Tibial artery (tissue), 4 donors: Measurements from ENCODE around the gene KRT84.

Experiments used
- DNase-seq, 2 donors: peaks; one replicate each; pipeline ENCODE4 v3.0.0-alpha.2; 2019
- H3K27ac ChIP-seq, 2 donors: fragments of 200-600 bp; sonication (generic) in 1 of 2; 1 replicate in 1 of 2; 2 replicates in 1 of 2; pipeline ENCODE4 v1.5.1; 2018 to 2019; ENCODE audit warnings: mild to moderate bottlenecking in 1 of 2
- H3K27me3 ChIP-seq, 2 donors: fragments of 200-600 bp; sonication (generic) in 1 of 2; one replicate each; pipeline versions ENCODE4 v1.5.1 to v1.6.0; 2016 to 2019
- H3K36me3 ChIP-seq, 3 donors: fragments of 200-600 bp; sonication (generic) in 2 of 3; one replicate each; pipeline ENCODE4 v1.5.1; 2016 to 2019; ENCODE audit warnings: mild to moderate bottlenecking in 2 of 3
- H3K4me1 ChIP-seq, 4 donors: fragments of 200-600 bp; sonication (generic) in 2 of 4; 1 replicate in 3 of 4; 2 replicates in 1 of 4; pipeline ENCODE4 v1.5.1; 2016 to 2019
- H3K4me3 ChIP-seq, 2 donors: fragments of 200-600 bp; sonication (generic) in 1 of 2; 1 replicate in 1 of 2; 2 replicates in 1 of 2; pipeline ENCODE4 v1.5.1; 2018 to 2019; ENCODE audit warnings: mild to moderate bottlenecking in 2 of 2
- H3K9me3 ChIP-seq, 3 donors: fragments of 200-600 bp; sonication (generic) in 1 of 3; one replicate each; pipeline ENCODE4 v1.5.1; 2016 to 2019
- intact Hi-C: fragments of 100-400 bp; cut with DNase I; formaldehyde crosslinking; loops from one replicate; pipeline ENCODE4 v1.15.0; 2023; ENCODE audit warnings: low total_unique reads
- TF ChIP-seq, protein P1 (sequence below), 2 experiments: fragments of 200-600 bp in 1 of 2; fragments of 450-650 bp in 1 of 2; IDR thresholded peaks; one replicate each; pipeline ENCODE4 v1.5.1; 2017 to 2019; ENCODE audit warnings: antibody characterized with exemption in 2 of 2, mild to moderate bottlenecking in 1 of 2, moderate library complexity in 1 of 2

KRT84 gene

DNA sequence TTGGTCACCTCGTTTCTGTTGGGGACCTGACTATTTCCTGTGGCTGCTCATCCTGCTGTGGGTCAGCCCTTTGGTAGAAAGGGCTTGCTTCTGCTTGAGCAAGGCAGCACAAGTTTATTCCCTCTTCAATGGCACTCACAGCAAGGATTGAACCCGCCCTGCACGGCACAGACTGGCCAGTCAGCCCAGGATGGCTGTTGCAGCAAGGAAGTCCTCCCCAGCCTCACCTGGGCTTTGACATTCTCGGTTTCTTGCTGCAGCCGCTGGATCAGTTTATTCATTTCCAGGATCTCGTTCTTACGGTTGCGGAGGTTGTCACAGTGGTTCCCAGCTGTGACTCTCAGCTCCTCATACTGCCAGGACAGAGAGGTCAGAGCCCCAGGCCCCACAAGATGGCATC is 11.2 kb upstream of the KRT84 start:
- Histone ChIP-seq H3K4me3 (no peak overlapping the region), H3K27ac (no peak overlapping the region), H3K27me3 (peaks cover 0 to 26% of the 10 kb centered on the region in 2 donors), H3K4me1 (peaks cover 0 to 10% (median 1%) of the 10 kb centered on the region in 4 donors), H3K36me3 (no peaks in the 10 kb centered on the region), H3K9me3 (no peaks in the 10 kb centered on the region)
- intact Hi-C loops = loop anchor here (5.0 kb wide), 1 partner anchor 466 kb away; no protein-coding TSS in a partner anchor
- TF ChIP-seq, protein P1, sequence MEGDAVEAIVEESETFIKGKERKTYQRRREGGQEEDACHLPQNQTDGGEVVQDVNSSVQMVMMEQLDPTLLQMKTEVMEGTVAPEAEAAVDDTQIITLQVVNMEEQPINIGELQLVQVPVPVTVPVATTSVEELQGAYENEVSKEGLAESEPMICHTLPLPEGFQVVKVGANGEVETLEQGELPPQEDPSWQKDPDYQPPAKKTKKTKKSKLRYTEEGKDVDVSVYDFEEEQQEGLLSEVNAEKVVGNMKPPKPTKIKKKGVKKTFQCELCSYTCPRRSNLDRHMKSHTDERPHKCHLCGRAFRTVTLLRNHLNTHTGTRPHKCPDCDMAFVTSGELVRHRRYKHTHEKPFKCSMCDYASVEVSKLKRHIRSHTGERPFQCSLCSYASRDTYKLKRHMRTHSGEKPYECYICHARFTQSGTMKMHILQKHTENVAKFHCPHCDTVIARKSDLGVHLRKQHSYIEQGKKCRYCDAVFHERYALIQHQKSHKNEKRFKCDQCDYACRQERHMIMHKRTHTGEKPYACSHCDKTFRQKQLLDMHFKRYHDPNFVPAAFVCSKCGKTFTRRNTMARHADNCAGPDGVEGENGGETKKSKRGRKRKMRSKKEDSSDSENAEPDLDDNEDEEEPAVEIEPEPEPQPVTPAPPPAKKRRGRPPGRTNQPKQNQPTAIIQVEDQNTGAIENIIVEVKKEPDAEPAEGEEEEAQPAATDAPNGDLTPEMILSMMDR (IDR thresholded peaks at IDR 0.05) = no peak
- no peak for DNase-seq

DNA sequence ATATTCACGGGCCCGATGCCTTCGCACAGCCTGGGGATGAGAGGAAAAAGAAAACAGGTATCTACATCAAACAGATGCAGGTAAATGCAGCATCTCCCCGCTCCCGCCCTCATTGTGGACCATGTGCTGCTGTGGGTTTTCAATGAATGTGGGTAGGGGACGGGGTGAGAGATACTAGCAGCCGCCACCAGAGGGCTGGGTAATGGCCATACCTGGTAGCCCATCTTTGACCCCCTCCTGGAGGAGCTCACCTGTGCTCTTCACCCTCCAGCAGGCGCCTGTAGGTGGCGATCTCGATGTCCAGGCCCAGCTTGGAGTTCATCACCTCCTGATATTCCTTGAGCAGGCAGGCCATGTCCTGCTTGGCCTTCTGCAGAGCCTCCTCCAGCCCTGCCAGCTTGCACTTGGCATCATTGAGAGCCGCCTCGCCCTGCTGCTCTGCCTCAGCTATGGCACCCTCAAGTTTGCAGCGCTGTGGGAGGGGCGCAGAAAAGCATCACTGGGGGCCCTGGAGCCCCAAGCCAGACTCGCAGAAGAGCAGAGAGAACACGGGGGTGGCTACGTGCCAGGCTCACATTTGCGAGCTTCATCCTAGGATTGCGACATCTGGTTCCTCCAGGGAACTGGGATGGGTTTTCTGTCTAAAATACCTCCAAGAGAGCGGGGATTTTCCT is 10.4 kb upstream of the KRT84 start:
- Histone ChIP-seq H3K27ac (no peak overlapping the region), H3K4me1 (peaks cover 0 to 17% (median 5%) of the 10 kb centered on the region in 4 donors), H3K36me3 (no peaks in the 10 kb centered on the region), H3K27me3 (peaks cover 0 to 24% of the 10 kb centered on the region in 2 donors), H3K9me3 (no peaks in the 10 kb centered on the region), H3K4me3 (no peak overlapping the region)
- intact Hi-C loops = loop anchor here (5.0 kb wide), 1 partner anchor 466 kb away; no protein-coding TSS in a partner anchor
- TF ChIP-seq, protein P1 (IDR thresholded peaks at IDR 0.05) = no peak
- no peak for DNase-seq

DNA sequence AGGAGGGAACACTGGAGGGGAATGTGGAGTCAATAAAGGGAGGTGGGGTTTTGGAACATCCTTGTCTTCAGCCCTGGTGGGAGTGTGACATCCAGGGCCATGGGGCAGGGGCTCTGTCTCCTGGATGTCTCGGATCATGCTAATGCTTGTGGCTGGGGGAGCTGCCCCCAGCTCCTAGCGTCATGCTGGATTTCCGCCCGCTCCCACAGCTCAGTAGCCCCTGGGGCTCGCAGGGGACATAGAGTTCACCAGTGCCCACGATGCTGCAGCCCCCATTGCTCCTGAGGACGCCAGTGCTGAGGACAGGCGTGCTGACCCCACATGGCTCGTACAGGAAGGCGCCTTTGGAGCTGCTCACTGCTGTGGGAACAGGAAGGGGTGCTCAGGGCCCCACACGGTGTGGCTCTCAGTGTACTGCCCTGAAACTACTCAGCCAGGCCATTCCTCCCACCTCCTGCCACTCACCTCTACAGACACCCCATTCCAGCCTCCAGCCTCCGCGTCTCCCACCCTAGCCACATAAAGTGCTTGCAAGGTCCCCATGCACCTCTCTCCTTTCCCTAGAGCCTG is 9.5 kb upstream of the KRT84 start:
- TF ChIP-seq, protein P1 (IDR thresholded peaks at IDR 0.05) = no peak
- no peaks in the 10 kb centered on the region for H3K36me3 ChIP-seq
- peaks cover 0 to 17% (median 7%) of the 10 kb centered on the region in 4 donors for H3K4me1 ChIP-seq
- DNase-seq = no peak
- H3K4me3 ChIP-seq = no peak overlapping the region
- no peaks in the 10 kb centered on the region for H3K9me3 ChIP-seq
- peaks cover 0 to 14% of the 10 kb centered on the region in 2 donors for H3K27me3 ChIP-seq
- H3K27ac ChIP-seq = no peak overlapping the region
- intact Hi-C loops = loop anchor here (5.0 kb wide), 1 partner anchor 467 kb away; no protein-coding TSS in a partner anchor

DNA sequence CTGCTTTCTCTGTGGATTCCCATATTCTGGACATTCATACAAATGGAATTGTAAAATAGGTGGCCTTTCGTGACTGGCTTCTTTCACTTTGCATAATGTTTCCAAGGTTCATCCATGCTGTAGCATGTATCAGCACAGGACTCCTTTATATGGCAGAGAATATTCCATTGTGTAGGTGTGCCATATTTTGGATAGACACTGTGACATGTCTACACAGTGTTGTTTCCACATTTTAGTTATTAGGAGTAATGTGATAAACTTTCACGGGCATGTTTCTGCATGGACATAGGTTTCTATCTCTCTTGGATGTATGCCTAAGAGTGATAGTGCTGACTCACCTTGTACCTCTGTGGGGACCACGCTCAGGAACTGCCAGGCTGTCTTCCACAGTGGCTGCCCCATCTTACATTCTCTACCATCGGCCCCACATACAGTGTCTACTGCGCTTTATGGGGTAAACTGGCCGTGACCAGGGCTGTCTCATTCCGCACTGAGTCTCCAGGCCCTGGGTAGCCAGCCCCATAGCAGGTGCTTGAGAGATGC is 7.1 kb upstream of the KRT84 start:
- Histone ChIP-seq H3K4me3 (no peak overlapping the region), H3K27ac (no peak overlapping the region), H3K36me3 (no peaks in the 10 kb centered on the region), H3K27me3 (peaks cover 0 to 15% of the 10 kb centered on the region in 2 donors), H3K9me3 (no peaks in the 10 kb centered on the region), H3K4me1 (peaks cover 0 to 17% (median 7%) of the 10 kb centered on the region in 4 donors)
- intact Hi-C loops = no loop called here
- TF ChIP-seq, protein P1 (IDR thresholded peaks at IDR 0.05) = no peak
- DNase-seq = no peak

DNA sequence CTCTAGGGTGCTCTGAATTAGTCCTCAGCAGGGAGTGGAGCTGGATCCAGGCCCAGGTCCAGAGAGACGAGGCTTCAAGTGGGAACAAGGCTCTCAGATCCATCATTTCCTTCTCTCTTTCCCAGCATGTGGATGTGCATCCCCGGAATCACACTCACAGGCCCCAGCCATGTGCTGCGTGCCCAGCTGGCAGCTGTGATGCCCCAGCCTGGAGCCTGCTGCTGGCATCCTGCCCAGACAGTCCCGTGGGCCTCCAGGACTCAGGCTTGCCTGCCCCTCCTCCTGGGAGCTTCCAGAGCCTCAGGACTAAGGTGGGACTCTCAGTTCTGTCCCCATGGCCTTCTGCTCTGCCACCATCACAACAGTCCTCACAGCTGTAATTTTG is 6.2 kb upstream of the KRT84 start:
- H3K27ac ChIP-seq = peak overlapping the region in 1 of 2 donors; percentile 8
- peaks cover 0 to 17% (median 7%) of the 10 kb centered on the region in 4 donors for H3K4me1 ChIP-seq
- intact Hi-C loops = no loop called here
- no peak overlapping the region for H3K4me3 ChIP-seq
- TF ChIP-seq, protein P1 (IDR thresholded peaks at IDR 0.05) = no peak
- H3K36me3 ChIP-seq = no peaks in the 10 kb centered on the region
- H3K27me3 ChIP-seq = peaks cover 0 to 15% of the 10 kb centered on the region in 2 donors
- peak; percentile 46 to 89 for DNase-seq
- no peaks in the 10 kb centered on the region for H3K9me3 ChIP-seq
